Keratinocyte (primary cell): ENCODE data around the gene LLCFC1. TPM values are rescaled to one million over a fixed set of nuclear protein-coding genes. Genes with fewer than 3 reads are reported as not detected.

Experiments used
- DNase-seq: peaks from one replicate; pipeline ENCODE4 v3.0.0-alpha.2; 2011; ENCODE audit warnings: low read depth, missing footprints, low spot score
- FAIRE-seq: peaks from 2 replicates; lab custom pipeline; 2011; peaks lifted over from hg19 to GRCh38; lab: Jason Lieb, UNC
- H2AFZ ChIP-seq: 2 replicates; pipeline ENCODE4 v1.6.0; 2012; ENCODE audit warnings: low read length, control low read depth, inconsistent platforms; ENCODE audit not compliant: control insufficient read depth
- H3K27ac ChIP-seq: 2 replicates; pipeline ENCODE4 v1.5.1; 2011; ENCODE audit warnings: low read length; ENCODE audit not compliant: control insufficient read depth, insufficient read depth
- H3K27me3 ChIP-seq: 3 replicates; pipeline ENCODE4 v1.6.0; 2011; ENCODE audit warnings: low read length; ENCODE audit not compliant: control insufficient read depth, insufficient read depth; ENCODE audit errors: extremely low read depth
- H3K36me3 ChIP-seq, 2 experiments: 2 replicates in 1 of 2; 3 replicates in 1 of 2; pipeline ENCODE4 v1.5.1; 2011; ENCODE audit warnings: low read length in 2 of 2, mild to moderate bottlenecking in 1 of 2; ENCODE audit not compliant: control insufficient read depth in 2 of 2, insufficient read depth in 2 of 2; ENCODE audit errors: extremely low read depth in 1 of 2
- H3K4me1 ChIP-seq: 3 replicates; pipeline ENCODE4 v1.5.1; 2011; ENCODE audit warnings: low read length; ENCODE audit not compliant: control insufficient read depth, insufficient read depth; ENCODE audit errors: extremely low read depth
- H3K4me2 ChIP-seq: 3 replicates; pipeline ENCODE4 v1.6.0; 2011; ENCODE audit warnings: low read depth, low read length; ENCODE audit not compliant: control insufficient read depth, insufficient read depth; ENCODE audit errors: extremely low read depth
- H3K4me3 ChIP-seq, 3 experiments: fragments of 200-600 bp in 1 of 3; sonication (generic) in 1 of 3; 2 replicates in 2 of 3; 3 replicates in 1 of 3; pipeline ENCODE4 v1.5.1; 2011 to 2016; ENCODE audit warnings: low read length in 3 of 3, mild to moderate bottlenecking in 3 of 3, control low read depth in 2 of 3, inconsistent platforms in 1 of 3, low read depth in 1 of 3, mixed read lengths in 1 of 3, mixed run types in 1 of 3, moderate library complexity in 1 of 3; ENCODE audit not compliant: control insufficient read depth in 2 of 3, insufficient read depth in 2 of 3; ENCODE audit errors: extremely low read depth in 1 of 3
- H3K79me2 ChIP-seq: 2 replicates; pipeline ENCODE4 v1.6.0; 2012; ENCODE audit warnings: low read length; ENCODE audit not compliant: control insufficient read depth, insufficient read depth
- H3K9ac ChIP-seq: 3 replicates; pipeline ENCODE4 v1.6.0; 2011; ENCODE audit warnings: low read length; ENCODE audit not compliant: control insufficient read depth, insufficient read depth; ENCODE audit errors: extremely low read depth
- H3K9me1 ChIP-seq: 3 replicates; pipeline ENCODE4 v1.6.0; 2011; ENCODE audit warnings: low read length; ENCODE audit not compliant: control insufficient read depth, insufficient read depth; ENCODE audit errors: extremely low read depth
- H3K9me3 ChIP-seq: 2 replicates; pipeline ENCODE4 v1.5.1; 2012; ENCODE audit warnings: low read depth, low read length; ENCODE audit not compliant: control insufficient read depth
- H4K20me1 ChIP-seq: 3 replicates; pipeline ENCODE4 v1.6.0; 2011; ENCODE audit warnings: low read length; ENCODE audit not compliant: control insufficient read depth, insufficient read depth; ENCODE audit errors: extremely low read depth
- CTCF ChIP-seq, 3 experiments: IDR thresholded peaks in 1 of 3; conservative IDR thresholded peaks in 1 of 3; optimal IDR thresholded peaks in 1 of 3; 2 replicates in 2 of 3; 3 replicates in 1 of 3; pipeline versions ENCODE3 to v1.5.1; 2011; ENCODE audit warnings: low read length in 3 of 3, mild to moderate bottlenecking in 3 of 3, moderate library complexity in 2 of 3, control low read depth in 1 of 3, inconsistent platforms in 1 of 3; ENCODE audit not compliant: insufficient read depth in 2 of 3; ENCODE audit errors: extremely low read depth in 1 of 3
- EZH2 ChIP-seq: IDR thresholded peaks from one replicate; pipeline ENCODE4 v1.6.1; 2012; ENCODE audit warnings: inconsistent platforms, mild to moderate bottlenecking, low read length, moderate library complexity
- dilution Hi-C: fragments of 300-500 bp; cut with MboI; formaldehyde crosslinking; loops from one replicate; pipeline ENCODE4 v1.7.0; 2020; ENCODE audit warnings: low sequenced_read_pairs; ENCODE audit not compliant: extremely low pct_ligation_motif_present
- polyA plus RNA-seq, 5 experiments: library from polyadenylated mRNA; depleted of rRNA in 3 of 5; stranded (reverse) in 3 of 5; stranded (forward) in 1 of 5; unstranded in 1 of 5; fragments of >200 nt; gene quantifications; 1 replicate in 1 of 5; 2 replicates in 3 of 5; 3 replicates in 1 of 5; pipeline versions ENCODE4 v1.2.1 to v1.2.3, GENCODE V29; 2011 to 2012; ENCODE audit warnings: missing spikeins in 2 of 5, low read depth in 1 of 5, low replicate concordance in 1 of 5

Gene LLCFC1
- polyA plus RNA-seq, 1 donor (not counting 4 experiments of a cell fraction or from before 2014, with no cell fraction given): not detected

- no peaks in the 10 kb centered on the region for H3K9me3 ChIP-seq
- H3K27me3 ChIP-seq: no peaks in the 10 kb centered on the region
- no peak overlapping the region for H3K27ac ChIP-seq
- no peak overlapping the region for H2AFZ ChIP-seq
- no peaks in the 10 kb centered on the region for H3K9me1 ChIP-seq
- no peak for DNase-seq
- dilution Hi-C loops: no loop called here
- H4K20me1 ChIP-seq: no peaks in the 10 kb centered on the region
- H3K36me3 ChIP-seq: no peaks in the 10 kb centered on the region
- H3K9ac ChIP-seq: no peak overlapping the region
- no peak for FAIRE-seq
- TF ChIP-seq CTCF (optimal IDR thresholded peaks at IDR 0.05 in 1 of 3, IDR thresholded peaks at IDR 0.05 in 1 of 3, conservative IDR thresholded peaks at IDR 0.05 in 1 of 3; ENCODE audit: extremely low read depth in 1 of 3, insufficient read depth in 2 of 3, low read length in 3 of 3): no peak
- TF ChIP-seq EZH2: no peak
- H3K79me2 ChIP-seq: no peaks in the 10 kb centered on the region
- no peak overlapping the region for H3K4me2 ChIP-seq
- H3K4me3 ChIP-seq: no peak overlapping the region
- H3K4me1 ChIP-seq: peaks cover 7% of the 10 kb centered on the region
These were observed 15.5 kb downstream of the LLCFC1 start for GRCh38 chr7:142954680-142955268.

- H4K20me1 ChIP-seq: no peaks in the 10 kb centered on the region
- FAIRE-seq: peak; percentile 71
- no peaks in the 10 kb centered on the region for H3K9me1 ChIP-seq
- peak overlapping the region in 1 of 3 experiments; percentile 2 for H3K4me3 ChIP-seq
- peak overlapping the region; percentile 28 for H2AFZ ChIP-seq
- H3K27ac ChIP-seq: no peak overlapping the region
- no peak overlapping the region for H3K9ac ChIP-seq
- peak overlapping the region; percentile 69 for H3K4me2 ChIP-seq
- no peaks in the 10 kb centered on the region for H3K27me3 ChIP-seq
- no peak for DNase-seq
- no peaks in the 10 kb centered on the region for H3K79me2 ChIP-seq
- peaks cover 7% of the 10 kb centered on the region for H3K4me1 ChIP-seq
- H3K9me3 ChIP-seq: no peaks in the 10 kb centered on the region
- dilution Hi-C loops: no loop called here
- no peaks in the 10 kb centered on the region for H3K36me3 ChIP-seq
- no peak for TF ChIP-seq CTCF (optimal IDR thresholded peaks at IDR 0.05 in 1 of 3, IDR thresholded peaks at IDR 0.05 in 1 of 3, conservative IDR thresholded peaks at IDR 0.05 in 1 of 3; ENCODE audit: extremely low read depth in 1 of 3, insufficient read depth in 2 of 3, low read length in 3 of 3)
These were observed 17.8 kb downstream of the LLCFC1 start for GRCh38 chr7:142956951-142957623.
